SK-N-SH treated with all-trans-retinoic acid at 6 μM for 48 hours (cell line): ENCODE measurements around the gene TIMM10B.

Experiments
- CSDC2 ChIP-seq: fragments of 250-450 bp; sonication (Bioruptor Pico); IDR thresholded peaks from 2 replicates; pipeline ENCODE4 v1.5.0; 2020; ENCODE audit warnings: mild to moderate bottlenecking, moderate library complexity
- OSR1 ChIP-seq: fragments of 250-450 bp; sonication (Bioruptor Pico); IDR thresholded peaks from 2 replicates; pipeline ENCODE4 v1.8.0; 2022; ENCODE audit warnings: moderate library complexity, mild to moderate bottlenecking, inconsistent platforms
- PPARA ChIP-seq: fragments of 250-450 bp; sonication (Bioruptor Pico); IDR thresholded peaks from 2 replicates; pipeline ENCODE4 v1.5.0; 2020; ENCODE audit warnings: mild to moderate bottlenecking, borderline replicate concordance
- SNAI2 ChIP-seq: fragments of 250-450 bp; sonication (Bioruptor Pico); IDR thresholded peaks from 2 replicates; pipeline ENCODE4 v1.5.0; 2020; ENCODE audit warnings: mild to moderate bottlenecking, moderate library complexity
- TOX ChIP-seq: fragments of 250-450 bp; sonication (Bioruptor Pico); IDR thresholded peaks from 2 replicates; pipeline ENCODE4 v1.8.0; 2021; ENCODE audit warnings: mild to moderate bottlenecking, moderate library complexity, borderline replicate concordance
- ZFP30 ChIP-seq: fragments of 450-650 bp; formaldehyde crosslinking; IDR thresholded peaks from 2 replicates; pipeline ENCODE4 v1.5.0; 2022; ENCODE audit warnings: mild to moderate bottlenecking, moderate library complexity
- TF ChIP-seq, protein P1 (sequence below): fragments of 250-450 bp; sonication (Bioruptor Pico); IDR thresholded peaks from 2 replicates; pipeline ENCODE4 v1.8.0; 2020; ENCODE audit warnings: mild to moderate bottlenecking, moderate library complexity, borderline replicate concordance

DNA sequence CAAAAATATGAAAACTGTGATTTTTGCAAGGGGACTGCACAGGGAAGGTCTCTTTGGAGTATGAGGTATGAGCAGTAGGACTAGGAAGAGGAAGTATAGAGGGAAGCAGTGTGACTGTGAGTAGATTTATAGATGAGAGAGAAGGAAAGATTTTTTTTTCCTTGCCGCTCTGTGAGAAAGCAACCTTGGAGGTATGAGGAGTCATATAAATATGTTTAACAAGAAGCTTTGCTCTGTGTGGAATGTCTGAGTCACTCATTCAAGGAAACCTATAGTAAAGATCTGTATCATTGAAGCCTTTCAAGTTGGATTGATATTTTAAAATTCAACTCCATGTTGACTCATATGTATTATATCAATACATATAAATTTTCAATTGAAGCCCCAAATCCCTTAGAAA is 42.0 kb downstream of the TIMM10B start:
- TF ChIP-seq TOX (CRISPR knock-in tag), result no peak
- TF ChIP-seq, protein P1, sequence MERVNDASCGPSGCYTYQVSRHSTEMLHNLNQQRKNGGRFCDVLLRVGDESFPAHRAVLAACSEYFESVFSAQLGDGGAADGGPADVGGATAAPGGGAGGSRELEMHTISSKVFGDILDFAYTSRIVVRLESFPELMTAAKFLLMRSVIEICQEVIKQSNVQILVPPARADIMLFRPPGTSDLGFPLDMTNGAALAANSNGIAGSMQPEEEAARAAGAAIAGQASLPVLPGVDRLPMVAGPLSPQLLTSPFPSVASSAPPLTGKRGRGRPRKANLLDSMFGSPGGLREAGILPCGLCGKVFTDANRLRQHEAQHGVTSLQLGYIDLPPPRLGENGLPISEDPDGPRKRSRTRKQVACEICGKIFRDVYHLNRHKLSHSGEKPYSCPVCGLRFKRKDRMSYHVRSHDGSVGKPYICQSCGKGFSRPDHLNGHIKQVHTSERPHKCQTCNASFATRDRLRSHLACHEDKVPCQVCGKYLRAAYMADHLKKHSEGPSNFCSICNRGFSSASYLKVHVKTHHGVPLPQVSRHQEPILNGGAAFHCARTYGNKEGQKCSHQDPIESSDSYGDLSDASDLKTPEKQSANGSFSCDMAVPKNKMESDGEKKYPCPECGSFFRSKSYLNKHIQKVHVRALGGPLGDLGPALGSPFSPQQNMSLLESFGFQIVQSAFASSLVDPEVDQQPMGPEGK (CRISPR knock-in tag), result no peak
- TF ChIP-seq CSDC2 (CRISPR knock-in tag), result no peak
- TF ChIP-seq OSR1 (CRISPR knock-in tag), result no peak
- TF ChIP-seq PPARA (CRISPR knock-in tag), result no peak
- TF ChIP-seq SNAI2, result no peak
- no peak for TF ChIP-seq ZFP30
